Measurements from ENCODE around the gene ANGPTL8. TPM values are rescaled to one million over a fixed set of nuclear protein-coding genes. Genes with fewer than 3 reads are reported as not detected.

ANGPTL8 gene
- total and polyA plus RNA-seq, 10 of the 15 experiments (the other 5 are each of a cell fraction or from before 2014, with no cell fraction given) = not detected

GRCh38 chr19:11273296-11273695 is 33.9 kb downstream of the ANGPTL8 start:
- in situ Hi-C loops (cut with MboI) = no loop called here

GRCh38 chr19:11273989-11274388 is 34.6 kb downstream of the ANGPTL8 start:
- no peaks in the 10 kb centered on the region for H3K4me1 ChIP-seq (ENCODE audit: control insufficient read depth, insufficient read depth, low read length)
- no peak overlapping the region for H3K9ac ChIP-seq (ENCODE audit: control insufficient read depth, insufficient read depth, low read length)
- in situ Hi-C loops (cut with MboI) (no loop called here), intact Hi-C loops (cut with micrococcal nuclease; ENCODE audit: unreplicated experiment) (no loop called here)
- H3K4me3 ChIP-seq = no peak overlapping the region
- 11% methylated on average over 5 of the region's 5 CpGs for WGBS (ENCODE audit: insufficient coverage, insufficient replicate concordance, low lambda C conversion rate, missing lambda C conversion rate)
- ChIA-PET CTCF (interaction anchor here (0.7 kb wide), 1 partner anchor 9 kb away, joined by 3 read pairs; no protein-coding TSS in a partner anchor), POLR2A (no interaction called here), RAD21 (ENCODE audit: unreplicated experiment) (no interaction called here), SMC1A (ENCODE audit: uncharacterized antibody, unreplicated experiment) (interaction anchor here (1.4 kb wide), 1 partner anchor 12 kb away, joined by 5 read pairs; no protein-coding TSS in a partner anchor)
- H3K9me3 ChIP-seq (replicated peaks; ENCODE audit: control insufficient read depth, insufficient read depth, low read length) = no peaks in the 10 kb centered on the region; the same call in 2 of the 3 replicates
- H3K27me3 ChIP-seq (replicated peaks in 1 of 2; ENCODE audit: control insufficient read depth in 2 of 2, insufficient read depth in 2 of 2, low read length in 1 of 2) = no peaks in the 10 kb centered on the region
- ATAC-seq = no peak
- H3K79me2 ChIP-seq (ENCODE audit: control insufficient read depth, insufficient read depth, low read length) = no peaks in the 10 kb centered on the region
- no peaks in the 10 kb centered on the region for H3K36me3 ChIP-seq (ENCODE audit: control insufficient read depth in 2 of 2, insufficient read depth in 2 of 2, low read length in 1 of 2)
- DNase-seq (ENCODE audit: low read depth, low spot score) = no peak
- no peak overlapping the region for H3K4me2 ChIP-seq (ENCODE audit: control insufficient read depth, insufficient read depth)
- H4K20me1 ChIP-seq (ENCODE audit: control insufficient read depth, insufficient read depth) = no peaks in the 10 kb centered on the region
- H2AFZ ChIP-seq (ENCODE audit: control insufficient read depth, low read depth, low read length) = no peak overlapping the region
- no TSS peak for BruUV-seq (replicated peaks)
- FAIRE-seq = no peak
- no peak overlapping the region for H3K27ac ChIP-seq (ENCODE audit: control insufficient read depth, insufficient read depth)
- TF ChIP-seq USF1 (IDR thresholded peaks at IDR 0.05; ENCODE audit: borderline replicate concordance, extremely low read length, insufficient read depth, low read depth, low read length) (no peak), ZNF217 (IDR thresholded peaks at IDR 0.05) (no peak), ATF2 (IDR thresholded peaks at IDR 0.05; ENCODE audit: low read length) (no peak), IRF5 (IDR thresholded peaks at IDR 0.05; ENCODE audit: borderline replicate concordance) (no peak), ZNF274 (IDR thresholded peaks at IDR 0.05; ENCODE audit: insufficient read depth, insufficient read length) (no peak), KLF5 (IDR thresholded peaks at IDR 0.05; ENCODE audit: partially characterized antibody) (no peak), HDGF (IDR thresholded peaks at IDR 0.05) (no peak)

More at GRCh38 chr19:11273296-11273695, 33.9 kb downstream of the ANGPTL8 start:
- ChIA-PET CTCF (interaction anchor here (0.7 kb wide), 1 partner anchor 147 kb away, joined by 3 read pairs; no protein-coding TSS in a partner anchor), POLR2A (no interaction called here), RAD21 (ENCODE audit: unreplicated experiment) (no interaction called here), SMC1A (ENCODE audit: uncharacterized antibody, unreplicated experiment) (no interaction called here)
- H3K27me3 ChIP-seq (replicated peaks in 1 of 2; ENCODE audit: control insufficient read depth in 2 of 2, insufficient read depth in 2 of 2, low read length in 1 of 2) = no peaks in the 10 kb centered on the region
- intact Hi-C loops (cut with micrococcal nuclease; ENCODE audit: unreplicated experiment) = no loop called here
- H2AFZ ChIP-seq (ENCODE audit: control insufficient read depth, low read depth, low read length) = no peak overlapping the region
- FAIRE-seq (no peak), ATAC-seq (no peak), DNase-seq (ENCODE audit: low read depth, low spot score) (no peak)
- no peak overlapping the region for H3K4me2 ChIP-seq (ENCODE audit: control insufficient read depth, insufficient read depth)
- H3K4me1 ChIP-seq (ENCODE audit: control insufficient read depth, insufficient read depth, low read length) = no peaks in the 10 kb centered on the region
- TF ChIP-seq IKZF1 (conservative IDR thresholded peaks at IDR 0.05) (no peak), ATF7 (IDR thresholded peaks at IDR 0.05; ENCODE audit: low read depth) (no peak), IRF4 (IDR thresholded peaks at IDR 0.05; ENCODE audit: low read depth, low read length) (no peak), MXI1 (IDR thresholded peaks at IDR 0.05; ENCODE audit: low read depth, low read length) (no peak), FOXM1 (IDR thresholded peaks at IDR 0.05; ENCODE audit: low read depth, low read length) (no peak), EZH2 (IDR thresholded peaks at IDR 0.05; ENCODE audit: borderline replicate concordance, control insufficient read depth, low read depth, low read length) (no peak), JUNB (IDR thresholded peaks at IDR 0.05) (no peak)
- TF ChIP-seq, protein P1, sequence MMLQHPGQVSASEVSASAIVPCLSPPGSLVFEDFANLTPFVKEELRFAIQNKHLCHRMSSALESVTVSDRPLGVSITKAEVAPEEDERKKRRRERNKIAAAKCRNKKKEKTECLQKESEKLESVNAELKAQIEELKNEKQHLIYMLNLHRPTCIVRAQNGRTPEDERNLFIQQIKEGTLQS (IDR thresholded peaks at IDR 0.05; ENCODE audit: borderline replicate concordance, extremely low read depth, low read depth, low read length) = no peak
- no peaks in the 10 kb centered on the region for H3K79me2 ChIP-seq (ENCODE audit: control insufficient read depth, insufficient read depth, low read length)
- H3K27ac ChIP-seq (ENCODE audit: control insufficient read depth, insufficient read depth) = no peak overlapping the region
- no TSS peak for BruUV-seq (replicated peaks)
- H3K9me3 ChIP-seq (replicated peaks; ENCODE audit: control insufficient read depth, insufficient read depth, low read length) = no peaks in the 10 kb centered on the region; the same call in 2 of the 3 replicates
- no peak overlapping the region for H3K9ac ChIP-seq (ENCODE audit: control insufficient read depth, insufficient read depth, low read length)
- no peaks in the 10 kb centered on the region for H3K36me3 ChIP-seq (ENCODE audit: control insufficient read depth in 2 of 2, insufficient read depth in 2 of 2, low read length in 1 of 2)
- no peak overlapping the region for H3K4me3 ChIP-seq
- no peaks in the 10 kb centered on the region for H4K20me1 ChIP-seq (ENCODE audit: control insufficient read depth, insufficient read depth)
- 5% methylated on average over 2 of the region's 2 CpGs for WGBS (ENCODE audit: insufficient coverage, insufficient replicate concordance, low lambda C conversion rate, missing lambda C conversion rate)

Data from GM12878 (cell line).